Left cardiac atrium (tissue), 4 donors: ENCODE data around the gene CABLES1. TPM values are rescaled to one million over a fixed set of nuclear protein-coding genes. Genes with fewer than 3 reads are reported as not detected.

ENCODE experiments used
- ATAC-seq, 2 donors: fragments of 200-7000 bp; cut with Tn5 transposase; one replicate each; pipeline ENCODE4 v1.9.1; 2020; ENCODE audit warnings: mild to moderate bottlenecking in 2 of 2, moderate library complexity in 2 of 2
- DNase-seq: peaks from one replicate; pipeline ENCODE4 v3.0.0-alpha.2; 2020
- intact Hi-C, 2 donors: fragments of 100-400 bp; cut with DNase I; formaldehyde crosslinking; loops; one replicate each; pipeline versions ENCODE4 v1.14.1 to v1.15.1; 2022 to 2023
- total RNA-seq, 2 donors: library from RNA; stranded (reverse); fragmentation: NEBNext Ultra II Directional; extraction: Animal tissue kit (Norgen Biotek cat#: 25700); gene quantifications; one replicate each; pipeline ENCODE4 v1.2.1, GENCODE V29; 2021
- donor health status: DM: no; HTN: yes; CAD: no.
- donor health status: DM: no; HTN: yes; CAD: no; lungs with severe emphysema.
- donor health status: DM: yes; HTN: yes; CAD: no.
- donor health status: Dilated cardiomyopathy.

CABLES1 gene
- total RNA-seq, 2 donors from 2014 or later = 6.6 to 20.4 TPM

GRCh38 chr18:23243816-23244215 is 108.5 kb downstream of the CABLES1 start:
- DNase-seq = no peak
- peak in 1 of 2 donors; percentile 32 for ATAC-seq
- intact Hi-C loops = no loop called here

- intact Hi-C loops = no loop called here
- ATAC-seq = no peak
- no peak for DNase-seq
Observed at GRCh38 chr18:23244401-23244800, 109.1 kb downstream of the CABLES1 start.

GRCh38 chr18:23245461-23245860 is 110.2 kb downstream of the CABLES1 start:
- intact Hi-C loops = no loop called here
- DNase-seq (no peak), ATAC-seq (no peak)

GRCh38 chr18:23247331-23247730 is 112.0 kb downstream of the CABLES1 start:
- no peak for ATAC-seq
- intact Hi-C loops = no loop called here
- DNase-seq = no peak

- no peak for ATAC-seq
Observed at GRCh38 chr18:23247896-23248295, 112.6 kb downstream of the CABLES1 start.

GRCh38 chr18:23248826-23249225 is 113.5 kb downstream of the CABLES1 start:
- DNase-seq = no peak
- intact Hi-C loops = no loop called here
- no peak for ATAC-seq

More at GRCh38 chr18:23247896-23248295, 112.6 kb downstream of the CABLES1 start:
- no peak for DNase-seq
- intact Hi-C loops = no loop called here

- ATAC-seq (no peak), DNase-seq (no peak)
- intact Hi-C loops = no loop called here
Observed at GRCh38 chr18:23249348-23249747, 114.1 kb downstream of the CABLES1 start.

- DNase-seq (peak; percentile 66), ATAC-seq (peak; percentile 72 to 74)
- intact Hi-C loops = no loop called here
Observed at GRCh38 chr18:23250893-23251656, 115.8 kb downstream of the CABLES1 start.

GRCh38 chr18:23253630-23254029 is 118.3 kb downstream of the CABLES1 start:
- intact Hi-C loops = no loop called here
- DNase-seq = no peak
- no peak for ATAC-seq

- no peak for ATAC-seq
- intact Hi-C loops = no loop called here
- DNase-seq = no peak
Observed at GRCh38 chr18:23257137-23257536, 121.9 kb downstream of the CABLES1 start.

GRCh38 chr18:23257686-23258565 is 122.6 kb downstream of the CABLES1 start:
- peak; percentile 10 to 29 for ATAC-seq
- peak; percentile 43 for DNase-seq
- intact Hi-C loops = no loop called here

- no peak for DNase-seq
- intact Hi-C loops = no loop called here
- ATAC-seq = no peak
Observed at GRCh38 chr18:23258566-23259469, 123.5 kb downstream of the CABLES1 start.

- ATAC-seq = peak; percentile 77 to 85
- peak; percentile 86 for DNase-seq
- intact Hi-C loops = no loop called here
Observed at GRCh38 chr18:23259701-23260681, 124.7 kb downstream of the CABLES1 start.

GRCh38 chr18:23260926-23261590 is 125.8 kb downstream of the CABLES1 start:
- intact Hi-C loops = no loop called here
- no peak for DNase-seq
- ATAC-seq = no peak

GRCh38 chr18:23263551-23264235 is 128.4 kb downstream of the CABLES1 start:
- intact Hi-C loops = no loop called here

GRCh38 chr18:23265682-23266399 is 130.6 kb downstream of the CABLES1 start:
- intact Hi-C loops = no loop called here
- DNase-seq (peak; percentile 28), ATAC-seq (peak; percentile 32 to 81)

More at GRCh38 chr18:23263551-23264235, 128.4 kb downstream of the CABLES1 start:
- DNase-seq = no peak
- no peak for ATAC-seq
